HG02571 (cell line): ENCODE data around the gene LSM2.
"Not testable (repeated sequence)": the region's sequence is repeated elsewhere in the genome, so short reads cannot be mapped to it uniquely, and the experiment has no call there.

ENCODE experiments used
- ATAC-seq: cut with Tn5 transposase; IDR thresholded peaks from one replicate; pipeline ENCODE4 v1.9.1; 2021; ENCODE audit warnings: mild to moderate bottlenecking, moderate library complexity; ENCODE audit not compliant: unreplicated experiment

Gene LSM2

GRCh38 chr6:31806470-31807272, at the start of gene LSM2:
TSS of gene LSM2 (minus strand) at chr6:31806966. CDS start at chr6:31806757, 209 bp downstream.
- ATAC-seq, result peak; percentile 89

GRCh38 chr6:31851980-31852718, 45.4 kb upstream of the LSM2 start:
- ATAC-seq, result not testable (repeated sequence)

- ATAC-seq, result no peak
These were observed 44.7 kb upstream of the LSM2 start for GRCh38 chr6:31851485-31851832.

- no peak for ATAC-seq
These were observed 44.2 kb upstream of the LSM2 start for GRCh38 chr6:31850765-31851484.

- no peak for ATAC-seq
These were observed 40.7 kb upstream of the LSM2 start for GRCh38 chr6:31847276-31847978.

- no peak for ATAC-seq
These were observed 37.7 kb upstream of the LSM2 start for GRCh38 chr6:31844507-31844906.

- ATAC-seq, result no peak
These were observed 35.3 kb upstream of the LSM2 start for GRCh38 chr6:31842053-31842452.

- not testable (repeated sequence) for ATAC-seq
These were observed 33.0 kb upstream of the LSM2 start for GRCh38 chr6:31839779-31840126.

GRCh38 chr6:31838968-31839367, 32.2 kb upstream of the LSM2 start:
- no peak for ATAC-seq

- not testable (repeated sequence) for ATAC-seq
These were observed 31.4 kb upstream of the LSM2 start for GRCh38 chr6:31838114-31838553.

GRCh38 chr6:31837369-31838113, 30.8 kb upstream of the LSM2 start:
- ATAC-seq, result no peak

- no peak for ATAC-seq
These were observed 30.0 kb upstream of the LSM2 start for GRCh38 chr6:31836474-31837368.

- no peak for ATAC-seq
These were observed 29.3 kb upstream of the LSM2 start for GRCh38 chr6:31836047-31836473.

GRCh38 chr6:31834367-31835250, 27.8 kb upstream of the LSM2 start:
- ATAC-seq, result peak; percentile 45

- no peak for ATAC-seq
These were observed 24.8 kb upstream of the LSM2 start for GRCh38 chr6:31831350-31832215.

GRCh38 chr6:31830886-31831335, 24.1 kb upstream of the LSM2 start:
- no peak for ATAC-seq

GRCh38 chr6:31829633-31830283, 23.0 kb upstream of the LSM2 start:
- no peak for ATAC-seq
